Activated naive CD8-positive, alpha-beta T cell treated with anti-CD3 and anti-CD28 coated beads, Interleukin-2, amount 10 ng/mL, durations not matched to agents 7 days and 5 days (primary cell): ENCODE results near the gene SIGLEC9. TPM values are rescaled to one million over a fixed set of nuclear protein-coding genes. Genes with fewer than 3 reads are reported as not detected.
"Not testable (repeated sequence)": the region's sequence is repeated elsewhere in the genome, so short reads cannot be mapped to it uniquely, and the experiment has no call there.

Experiments used
- ATAC-seq: fragments of 150-1000 bp; cut with Tn5 transposase; one replicate; pipeline ENCODE4 v1.10.0; 2021; ENCODE audit warnings: low read depth, moderate library complexity
- POLR2A ChIA-PET: fragments of 350-600 bp; sonication (Branson Sonifier 250); formaldehyde crosslinking; loops from one replicate; lab custom pipeline; 2021; ENCODE audit warnings: antibody characterized with exemption; lab: Charles Lee
- DNase-seq: peaks from one replicate; pipeline ENCODE4 v3.0.0; 2021
- H3K27ac Mint-ChIP-seq: one replicate; pipeline ENCODE4 v1.8.0; 2022; ENCODE audit warnings: mild to moderate bottlenecking, mixed read lengths
- H3K27me3 Mint-ChIP-seq: one replicate; pipeline ENCODE4 v1.8.0; 2022; ENCODE audit warnings: mild to moderate bottlenecking, moderate library complexity, mixed read lengths
- H3K36me3 Mint-ChIP-seq: one replicate; pipeline ENCODE4 v1.8.0; 2021; ENCODE audit warnings: mild to moderate bottlenecking, mixed read lengths
- H3K4me1 Mint-ChIP-seq: one replicate; pipeline ENCODE4 v1.8.0; 2021; ENCODE audit warnings: mixed read lengths
- H3K4me3 Mint-ChIP-seq: one replicate; pipeline ENCODE4 v1.8.0; 2022; ENCODE audit warnings: mild to moderate bottlenecking, moderate library complexity, mixed read lengths
- H3K9me3 Mint-ChIP-seq: one replicate; pipeline ENCODE4 v1.8.0; 2021; ENCODE audit warnings: mixed read lengths
- total RNA-seq, 2 experiments: library from RNA; stranded (reverse); gene quantifications; one replicate each; pipeline ENCODE4 v1.2.3, GENCODE V29; 2021

Gene SIGLEC9
- total RNA-seq, 2 experiments from 2014 or later, result 1.3 to 2.0 TPM

DNA sequence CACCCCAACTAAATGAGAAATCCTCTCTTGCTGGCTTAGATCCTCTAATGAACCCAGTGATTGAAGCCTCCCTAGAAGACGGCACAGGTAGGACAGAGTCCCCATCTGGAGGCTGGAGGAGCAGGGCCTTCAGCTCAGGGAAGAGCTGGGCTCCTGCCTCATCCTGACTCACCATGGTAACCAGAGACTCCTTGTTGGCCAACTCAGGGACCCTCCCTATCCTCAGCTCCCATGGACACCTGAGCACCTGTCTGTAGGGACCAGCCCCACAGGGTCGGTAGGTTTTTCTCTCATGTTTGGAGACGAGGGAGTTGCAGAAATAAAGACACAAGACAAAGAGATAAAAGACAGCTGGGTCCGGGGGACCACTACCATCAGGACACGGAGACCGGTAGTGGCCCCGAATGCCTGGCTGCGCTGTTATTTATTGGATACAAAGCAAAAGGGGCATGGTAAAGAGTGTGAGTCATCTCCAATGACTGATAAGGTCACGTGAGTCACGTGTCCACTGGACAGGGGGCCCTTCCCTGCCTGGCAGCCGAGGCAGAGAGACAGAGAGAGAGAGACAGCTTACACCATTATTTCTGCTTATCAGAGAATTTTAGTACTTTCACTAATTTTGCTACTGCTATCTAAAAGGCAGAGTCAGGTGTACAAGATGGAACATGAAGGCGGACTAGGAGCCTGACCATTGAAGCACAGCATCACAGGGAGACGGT, 44.0 kb downstream of the SIGLEC9 start:
- Mint-ChIP-seq H3K4me3 (peak overlapping the region; percentile 82), H3K9me3 (no peaks in the 10 kb centered on the region), H3K4me1 (peaks cover 38% of the 10 kb centered on the region), H3K36me3 (no peaks in the 10 kb centered on the region), H3K27ac (peak overlapping the region; percentile 50), H3K27me3 (peaks cover 24% of the 10 kb centered on the region)
- ATAC-seq (no peak), DNase-seq (no peak)
- POLR2A ChIA-PET, result no interaction called here

- H3K36me3 Mint-ChIP-seq, ATAC-seq, POLR2A ChIA-PET, H3K27ac Mint-ChIP-seq, H3K9me3 Mint-ChIP-seq: not testable (repeated sequence)
- Mint-ChIP-seq H3K4me1 (peaks cover 35% of the 10 kb centered on the region), H3K4me3 (peak overlapping the region; percentile 82), H3K27me3 (peaks cover 21% of the 10 kb centered on the region)
- DNase-seq, result peak; percentile 72
These were observed 44.7 kb downstream of the SIGLEC9 start for GRCh38 chr19:51169283-51169918.

DNA sequence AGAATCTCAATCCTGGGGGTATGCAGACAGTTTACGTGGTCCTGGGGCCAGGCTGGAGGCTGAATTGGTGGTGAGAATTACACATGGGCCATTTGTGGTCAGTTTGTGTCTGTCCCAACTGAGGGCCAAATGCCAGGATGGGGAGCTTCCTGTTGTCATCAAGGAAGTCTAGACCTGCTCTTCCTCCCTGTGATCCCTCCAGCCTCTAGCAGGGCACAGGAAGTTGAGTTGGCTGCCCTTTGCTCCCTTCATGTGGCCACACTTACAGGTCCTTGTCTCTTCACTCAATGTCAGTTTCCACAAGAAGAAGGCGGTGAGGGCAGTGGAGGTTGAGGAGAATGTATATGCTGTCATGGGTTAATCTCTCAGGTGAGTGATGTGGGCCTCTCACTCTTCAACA, 47.5 kb downstream of the SIGLEC9 start:
- peaks cover 25% of the 10 kb centered on the region for H3K4me1 Mint-ChIP-seq
- ATAC-seq, result no peak
- no peak overlapping the region for H3K27ac Mint-ChIP-seq
- no peak overlapping the region for H3K4me3 Mint-ChIP-seq
- no peak for DNase-seq
- POLR2A ChIA-PET, result no interaction called here
- H3K27me3 Mint-ChIP-seq, result peaks cover 11% of the 10 kb centered on the region
- no peaks in the 10 kb centered on the region for H3K36me3 Mint-ChIP-seq
- no peaks in the 10 kb centered on the region for H3K9me3 Mint-ChIP-seq

DNA sequence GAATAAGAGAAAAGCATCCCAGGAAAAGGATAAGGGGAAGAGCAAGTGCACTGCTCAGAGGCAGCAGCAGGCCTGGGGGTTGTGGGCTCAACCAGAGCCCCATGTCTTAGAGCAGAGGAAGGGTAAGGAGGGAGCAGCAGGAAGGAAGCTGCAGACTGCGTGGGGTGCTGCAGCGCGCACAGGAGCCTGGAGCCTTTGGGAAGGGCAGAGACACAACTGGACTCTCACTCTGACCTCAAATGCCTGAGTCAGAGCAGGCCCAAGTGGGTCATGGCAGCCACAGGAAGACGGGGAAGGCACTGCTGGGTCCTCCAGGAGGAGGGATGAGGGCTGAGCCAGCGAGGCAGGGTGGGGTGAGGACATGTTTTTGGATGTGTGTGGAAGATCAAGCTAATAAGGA, 49.0 kb downstream of the SIGLEC9 start:
- no peak overlapping the region for H3K27ac Mint-ChIP-seq
- ATAC-seq, result no peak
- POLR2A ChIA-PET, result no interaction called here

GRCh38 chr19:51179256-51179655, 54.5 kb downstream of the SIGLEC9 start:
- Mint-ChIP-seq H3K9me3 (no peaks in the 10 kb centered on the region), H3K27ac (no peak overlapping the region), H3K36me3 (no peaks in the 10 kb centered on the region), H3K4me1 (peaks cover 3% of the 10 kb centered on the region), H3K27me3 (peaks cover 34% of the 10 kb centered on the region), H3K4me3 (no peak overlapping the region)
- ATAC-seq (no peak), DNase-seq (no peak)
- POLR2A ChIA-PET, result no interaction called here

More for the DNA sequence above, 49.0 kb downstream of the SIGLEC9 start:
- no peak for DNase-seq
- H3K4me1 Mint-ChIP-seq, result peaks cover 13% of the 10 kb centered on the region
- no peaks in the 10 kb centered on the region for H3K9me3 Mint-ChIP-seq
- H3K27me3 Mint-ChIP-seq, result peaks cover 20% of the 10 kb centered on the region
- no peaks in the 10 kb centered on the region for H3K36me3 Mint-ChIP-seq
- H3K4me3 Mint-ChIP-seq, result no peak overlapping the region

Other genes with a start within 250 kb of the SIGLEC9 start
- not detected for gene KLK4, start 213.5 kb upstream of the SIGLEC9 start, total RNA-seq
- gene KLK5, start 171.9 kb upstream of the SIGLEC9 start, total RNA-seq, result not detected
- gene KLK6, start 155.3 kb upstream of the SIGLEC9 start, total RNA-seq, result not detected
- not detected for gene KLK7, start 141.0 kb upstream of the SIGLEC9 start, total RNA-seq
- not detected for gene KLK8, start 123.3 kb upstream of the SIGLEC9 start, total RNA-seq
- gene KLK10, start 105.2 kb upstream of the SIGLEC9 start, total RNA-seq, result not detected
- gene KLK11, start 98.3 kb upstream of the SIGLEC9 start, total RNA-seq, result not detected
- not detected for gene KLK12, start 89.9 kb upstream of the SIGLEC9 start, total RNA-seq
- gene KLK13, start 59.8 kb upstream of the SIGLEC9 start, total RNA-seq, result not detected
- gene KLK14, start 42.0 kb upstream of the SIGLEC9 start, total RNA-seq, result under 1 TPM; 0.72 to 0.91 TPM
- 10 to 100 TPM in 1 of 2 experiments, 1 to 10 TPM in 1; 9.4 to 10.1 TPM for gene CTU1, start 16.5 kb upstream of the SIGLEC9 start, total RNA-seq
- under 1 TPM; 0.33 to 0.40 TPM for gene SIGLEC7, start 17.4 kb downstream of the SIGLEC9 start, total RNA-seq
- 10 to 100 TPM in 1 of 2 experiments, 1 to 10 TPM in 1; 7.7 to 10.6 TPM for gene CD33, start 100.2 kb downstream of the SIGLEC9 start, total RNA-seq
- gene SIGLECL1, start 126.2 kb downstream of the SIGLEC9 start, total RNA-seq, result not detected
- under 1 TPM in 1 of 2 experiments, not detected in 1; 0.11 TPM for gene IGLON5, start 186.7 kb downstream of the SIGLEC9 start, total RNA-seq
- gene VSIG10L, start 217.2 kb downstream of the SIGLEC9 start, total RNA-seq, result under 1 TPM; 0.62 to 0.94 TPM
- 100 to 1,000 TPM; 121 to 124 TPM for gene ETFB, start 241.5 kb downstream of the SIGLEC9 start, total RNA-seq
- gene CLDND2, start 244.1 kb downstream of the SIGLEC9 start, total RNA-seq, result 10 to 100 TPM; 11.6 to 13.4 TPM
- gene NKG7, start 247.7 kb downstream of the SIGLEC9 start, total RNA-seq, result 100 to 1,000 TPM; 263 TPM